Measurements from ENCODE around the gene RPAP2.
"Not testable (repeated sequence)": the region's sequence is repeated elsewhere in the genome, so short reads cannot be mapped to it uniquely, and the experiment has no call there.

RPAP2 gene

GRCh38 chr1:92298573-92299476 is at the start of gene RPAP2, which contains the start of gene GLMN:
TSS of gene RPAP2 (plus strand) at chr1:92299059. CDS start at chr1:92299074, 15 bp downstream.
TSS of gene GLMN (minus strand) at chr1:92298987. CDS start at chr1:92297999, 988 bp downstream.
- DNase-seq (ENCODE audit: low spot score) = peak; percentile 85

GRCh38 chr1:92254714-92255113 is 44.1 kb upstream of the RPAP2 start:
- not testable (repeated sequence) for DNase-seq (ENCODE audit: low spot score)

- no peak for DNase-seq (ENCODE audit: low spot score)
Measured at GRCh38 chr1:92259350-92259749, 39.5 kb upstream of the RPAP2 start.

GRCh38 chr1:92262516-92262915 is 36.3 kb upstream of the RPAP2 start:
- no peak for DNase-seq (ENCODE audit: low spot score)

- DNase-seq (ENCODE audit: low spot score) = no peak
Measured at GRCh38 chr1:92273039-92273438, 25.8 kb upstream of the RPAP2 start.

- DNase-seq (ENCODE audit: low spot score) = no peak
Measured at GRCh38 chr1:92274939-92275338, 23.9 kb upstream of the RPAP2 start.

- no peak for DNase-seq (ENCODE audit: low spot score)
Measured at GRCh38 chr1:92276082-92276481, 22.8 kb upstream of the RPAP2 start.

GRCh38 chr1:92277105-92277723 is 21.6 kb upstream of the RPAP2 start:
- DNase-seq (ENCODE audit: low spot score) = no peak

GRCh38 chr1:92279781-92280180 is 19.1 kb upstream of the RPAP2 start:
- DNase-seq (ENCODE audit: low spot score) = not testable (repeated sequence)

GRCh38 chr1:92281411-92281810 is 17.4 kb upstream of the RPAP2 start:
- DNase-seq (ENCODE audit: low spot score) = not testable (repeated sequence)

GRCh38 chr1:92291372-92291999 is 7.4 kb upstream of the RPAP2 start:
- DNase-seq (ENCODE audit: low spot score) = no peak

GRCh38 chr1:92298213-92298572 is 666 bp upstream of the RPAP2 start:
- DNase-seq (ENCODE audit: low spot score) = no peak

- no peak for DNase-seq (ENCODE audit: low spot score)
Measured at GRCh38 chr1:92299477-92300150, 755 bp downstream of the RPAP2 start.

- DNase-seq (ENCODE audit: low spot score) = no peak
Measured at GRCh38 chr1:92301021-92301420, 2.2 kb downstream of the RPAP2 start.

GRCh38 chr1:92306020-92306419 is 7.2 kb downstream of the RPAP2 start:
- no peak for DNase-seq (ENCODE audit: low spot score)

- no peak for DNase-seq (ENCODE audit: low spot score)
Measured at GRCh38 chr1:92307980-92308379, 9.1 kb downstream of the RPAP2 start.

- peak; percentile 31 for DNase-seq (ENCODE audit: low spot score)
Measured at GRCh38 chr1:92310185-92310597, 11.3 kb downstream of the RPAP2 start.

- DNase-seq (ENCODE audit: low spot score) = no peak
Measured at GRCh38 chr1:92314024-92314423, 15.2 kb downstream of the RPAP2 start.

- DNase-seq (ENCODE audit: low spot score) = no peak
Measured at GRCh38 chr1:92315766-92316599, 17.1 kb downstream of the RPAP2 start.

GRCh38 chr1:92317836-92318493 is 19.1 kb downstream of the RPAP2 start:
- no peak for DNase-seq (ENCODE audit: low spot score)

All from germinal center (tissue), 1 donor.